Liver (tissue), 2 donors: Measurements from ENCODE around the gene SMARCB1.

Experiments used
- EGR1 ChIP-seq, 2 donors: IDR thresholded peaks; 2 replicates each; pipeline ENCODE4 v1.6.1; 2016 to 2018; ENCODE audit warnings: antibody characterized with exemption in 2 of 2, low read depth in 2 of 2
- FOXA1 ChIP-seq: IDR thresholded peaks from 2 replicates; pipeline ENCODE4 v1.6.1; 2016; ENCODE audit warnings: antibody characterized with exemption
- JUND ChIP-seq, 2 donors: IDR thresholded peaks; 2 replicates each; pipeline ENCODE4 v1.6.1; 2016; ENCODE audit warnings: antibody characterized with exemption in 2 of 2
- donor health status: healthy.

DNA sequence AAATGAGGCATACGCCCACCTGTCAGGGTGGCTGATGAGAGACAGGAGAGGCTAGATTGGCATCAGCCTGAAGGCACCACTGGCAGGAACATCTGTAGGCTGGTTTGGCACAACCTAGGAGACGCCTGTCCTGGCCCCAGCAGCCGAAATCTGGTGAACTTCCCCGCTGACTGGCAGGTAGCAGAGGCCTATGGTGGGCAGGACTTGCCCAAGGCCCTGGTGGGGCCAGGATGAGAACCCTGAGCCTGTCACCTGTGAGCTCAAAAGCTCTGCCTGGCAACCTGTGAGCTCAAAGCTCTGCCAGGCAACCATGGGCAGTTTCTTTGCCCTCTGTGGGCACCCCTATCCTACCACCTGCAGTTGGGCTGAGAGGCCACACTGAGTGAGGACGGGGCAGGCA lies 49.5 kb downstream of the SMARCB1 start:
- TF ChIP-seq FOXA1, result no peak
- TF ChIP-seq JUND (IDR thresholded peaks at IDR 0.05), result no peak
- no peak for TF ChIP-seq EGR1 (IDR thresholded peaks at IDR 0.05; ENCODE audit: low read depth in 2 of 2)
